ENCODE data around the gene VPS39. TPM values are rescaled to one million over a fixed set of nuclear protein-coding genes. Genes with fewer than 3 reads are reported as not detected.

VPS39 gene
- total RNA-seq, 1 donor from 2014 or later = 88.9 TPM

DNA sequence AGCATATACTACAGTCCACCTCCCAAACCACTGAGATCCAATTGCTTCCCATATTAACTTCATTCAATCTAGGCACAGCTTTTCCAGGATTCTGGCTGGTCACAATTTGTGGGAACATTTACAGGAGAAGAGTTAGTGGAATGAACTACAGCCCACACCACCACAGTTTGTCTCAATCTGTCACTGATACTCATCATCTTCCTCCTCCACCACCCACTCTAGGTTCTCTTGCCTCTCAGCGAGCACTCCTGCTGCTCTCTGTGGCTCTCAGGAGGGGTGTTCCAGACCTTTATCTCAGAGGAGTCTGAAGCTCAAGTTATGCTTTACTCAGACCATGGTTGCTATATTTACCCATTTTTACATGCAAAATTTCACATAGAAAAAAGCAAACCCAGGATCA, 87.8 kb downstream of the VPS39 start:
- DNase-seq (ENCODE audit: low spot score, unreplicated experiment) = no peak
- H3K9me3 Mint-ChIP-seq (ENCODE audit: low read depth) = peaks cover 8% of the 10 kb centered on the region
- peaks cover 2% of the 10 kb centered on the region for H3K36me3 Mint-ChIP-seq (ENCODE audit: insufficient read depth)
- peaks cover 7% of the 10 kb centered on the region for H3K4me1 Mint-ChIP-seq (ENCODE audit: low read depth)
- H3K27me3 Mint-ChIP-seq = peaks cover 14% of the 10 kb centered on the region
- H3K4me3 Mint-ChIP-seq (ENCODE audit: low read depth) = no peak overlapping the region
- no peak overlapping the region for H3K27ac Mint-ChIP-seq
- TF ChIP-seq, protein P1, sequence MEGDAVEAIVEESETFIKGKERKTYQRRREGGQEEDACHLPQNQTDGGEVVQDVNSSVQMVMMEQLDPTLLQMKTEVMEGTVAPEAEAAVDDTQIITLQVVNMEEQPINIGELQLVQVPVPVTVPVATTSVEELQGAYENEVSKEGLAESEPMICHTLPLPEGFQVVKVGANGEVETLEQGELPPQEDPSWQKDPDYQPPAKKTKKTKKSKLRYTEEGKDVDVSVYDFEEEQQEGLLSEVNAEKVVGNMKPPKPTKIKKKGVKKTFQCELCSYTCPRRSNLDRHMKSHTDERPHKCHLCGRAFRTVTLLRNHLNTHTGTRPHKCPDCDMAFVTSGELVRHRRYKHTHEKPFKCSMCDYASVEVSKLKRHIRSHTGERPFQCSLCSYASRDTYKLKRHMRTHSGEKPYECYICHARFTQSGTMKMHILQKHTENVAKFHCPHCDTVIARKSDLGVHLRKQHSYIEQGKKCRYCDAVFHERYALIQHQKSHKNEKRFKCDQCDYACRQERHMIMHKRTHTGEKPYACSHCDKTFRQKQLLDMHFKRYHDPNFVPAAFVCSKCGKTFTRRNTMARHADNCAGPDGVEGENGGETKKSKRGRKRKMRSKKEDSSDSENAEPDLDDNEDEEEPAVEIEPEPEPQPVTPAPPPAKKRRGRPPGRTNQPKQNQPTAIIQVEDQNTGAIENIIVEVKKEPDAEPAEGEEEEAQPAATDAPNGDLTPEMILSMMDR (IDR thresholded peaks at IDR 0.05; ENCODE audit: unreplicated experiment) = no peak

DNA sequence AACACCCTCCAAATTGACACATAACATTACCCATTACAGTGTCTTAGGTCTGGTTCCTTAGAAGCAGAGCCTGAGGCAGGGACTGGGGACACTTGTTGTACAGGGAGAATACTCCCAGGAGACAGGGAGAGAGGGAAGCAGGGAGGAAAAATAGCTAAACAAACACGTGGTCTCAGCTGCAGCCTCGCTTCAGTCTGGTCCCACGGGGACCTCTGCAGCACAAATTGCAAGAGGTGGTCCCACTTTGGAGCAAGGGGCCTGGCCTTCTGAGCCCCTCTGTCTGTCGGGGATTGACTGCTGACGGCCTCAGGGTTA, 88.7 kb downstream of the VPS39 start:
- TF ChIP-seq, protein P1 (IDR thresholded peaks at IDR 0.05; ENCODE audit: unreplicated experiment) = no peak
- Mint-ChIP-seq H3K4me1 (ENCODE audit: low read depth) (peaks cover 7% of the 10 kb centered on the region), H3K27me3 (peaks cover 12% of the 10 kb centered on the region), H3K9me3 (ENCODE audit: low read depth) (peaks cover 8% of the 10 kb centered on the region), H3K4me3 (ENCODE audit: low read depth) (no peak overlapping the region), H3K36me3 (ENCODE audit: insufficient read depth) (peaks cover 2% of the 10 kb centered on the region), H3K27ac (no peak overlapping the region)
- DNase-seq (ENCODE audit: low spot score, unreplicated experiment) = no peak

DNA sequence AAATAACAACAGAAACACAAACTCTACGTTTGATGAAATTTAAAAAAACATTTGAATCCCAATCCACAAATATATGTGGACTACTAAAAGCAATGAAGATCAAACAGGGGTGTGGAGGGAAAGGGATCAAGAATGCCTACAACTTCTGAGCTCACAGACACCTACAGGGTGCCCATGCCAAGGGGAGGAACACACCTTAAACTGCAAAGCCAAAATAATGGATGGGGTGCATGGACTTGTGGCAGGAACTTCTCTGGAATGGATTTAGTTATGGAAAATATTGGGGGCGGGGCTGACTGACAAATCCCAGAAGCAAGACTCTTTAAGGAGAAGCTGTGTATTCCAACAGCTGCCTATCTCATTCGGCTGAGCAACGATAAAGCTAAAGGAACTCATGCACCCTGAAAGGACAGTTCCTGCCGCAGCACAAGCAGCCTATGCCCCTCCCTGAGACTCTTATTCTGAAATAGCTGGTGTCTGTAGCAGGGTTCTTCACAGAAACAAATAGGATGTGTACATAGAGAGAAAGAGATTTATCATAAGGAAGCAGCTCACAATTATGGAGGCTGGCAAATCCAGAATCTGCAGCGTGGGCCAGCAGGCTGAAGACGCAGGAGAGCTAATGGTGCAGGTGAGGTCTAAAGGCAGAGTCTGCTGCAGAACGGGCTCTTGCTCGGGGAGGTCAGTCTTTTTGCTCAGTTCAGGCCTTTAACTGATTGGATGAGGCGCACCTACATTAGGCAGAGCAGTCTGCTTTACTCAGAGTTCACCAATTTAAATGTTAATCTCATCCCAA, 89.3 kb downstream of the VPS39 start:
- Mint-ChIP-seq H3K27me3 (peaks cover 8% of the 10 kb centered on the region), H3K4me1 (ENCODE audit: low read depth) (peaks cover 7% of the 10 kb centered on the region), H3K9me3 (ENCODE audit: low read depth) (peaks cover 8% of the 10 kb centered on the region), H3K36me3 (ENCODE audit: insufficient read depth) (peaks cover 2% of the 10 kb centered on the region), H3K27ac (no peak overlapping the region), H3K4me3 (ENCODE audit: low read depth) (peak overlapping the region; percentile 3)
- DNase-seq (ENCODE audit: low spot score, unreplicated experiment) = no peak
- TF ChIP-seq, protein P1 (IDR thresholded peaks at IDR 0.05; ENCODE audit: unreplicated experiment) = no peak

GRCh38 chr15:42111924-42112323, 96.2 kb downstream of the VPS39 start:
- DNase-seq (ENCODE audit: low spot score, unreplicated experiment) = no peak
- Mint-ChIP-seq H3K27me3 (no peaks in the 10 kb centered on the region), H3K4me1 (ENCODE audit: low read depth) (peaks cover 2% of the 10 kb centered on the region), H3K27ac (no peak overlapping the region), H3K36me3 (ENCODE audit: insufficient read depth) (peaks cover 2% of the 10 kb centered on the region), H3K4me3 (ENCODE audit: low read depth) (no peak overlapping the region), H3K9me3 (ENCODE audit: low read depth) (peaks cover 15% of the 10 kb centered on the region)
- TF ChIP-seq, protein P1 (IDR thresholded peaks at IDR 0.05; ENCODE audit: unreplicated experiment) = no peak

DNA sequence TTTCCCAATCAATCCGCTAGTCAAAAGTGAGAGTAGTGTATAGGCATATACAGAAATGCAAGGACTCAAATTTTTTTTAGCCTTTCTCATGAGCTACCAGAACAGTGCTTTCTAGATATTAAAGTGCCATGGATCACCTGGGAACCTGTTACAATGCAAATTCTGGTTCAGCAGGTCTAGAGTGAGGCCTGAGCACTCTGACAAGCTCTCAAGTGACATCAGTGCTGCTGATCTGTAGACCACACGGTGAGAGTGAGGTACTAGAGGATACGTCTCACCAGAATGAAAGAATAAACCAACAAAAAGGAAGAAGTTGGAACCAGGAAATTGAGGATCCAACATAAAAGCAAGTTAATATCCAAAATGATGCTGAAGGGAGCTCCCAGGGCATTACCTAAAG, 97.7 kb downstream of the VPS39 start:
- H3K4me1 Mint-ChIP-seq (ENCODE audit: low read depth) = peaks cover 2% of the 10 kb centered on the region
- H3K4me3 Mint-ChIP-seq (ENCODE audit: low read depth) = no peak overlapping the region
- H3K27ac Mint-ChIP-seq = no peak overlapping the region
- TF ChIP-seq, protein P1 (IDR thresholded peaks at IDR 0.05; ENCODE audit: unreplicated experiment) = no peak
- H3K9me3 Mint-ChIP-seq (ENCODE audit: low read depth) = peaks cover 7% of the 10 kb centered on the region
- no peaks in the 10 kb centered on the region for H3K36me3 Mint-ChIP-seq (ENCODE audit: insufficient read depth)
- DNase-seq (ENCODE audit: low spot score, unreplicated experiment) = no peak
- H3K27me3 Mint-ChIP-seq = no peaks in the 10 kb centered on the region

Measured in progenitor cell of endocrine pancreas (in vitro differentiated cells).